Activated CD4-positive, alpha-beta T cell treated with anti-CD3 and anti-CD28 coated beads, Interleukin-2, amount 10 ng/mL, durations not matched to agents 24 days and 14 days (primary cell): ENCODE results near the gene PML. TPM values are rescaled to one million over a fixed set of nuclear protein-coding genes. Genes with fewer than 3 reads are reported as not detected.

ENCODE experiments used
- DNase-seq: peaks from one replicate; pipeline ENCODE4 v3.0.0; 2022
- H3K27ac Mint-ChIP-seq: one replicate; pipeline ENCODE4 v1.8.0; 2022; ENCODE audit warnings: mild to moderate bottlenecking, mixed read lengths
- H3K27me3 Mint-ChIP-seq: one replicate; pipeline ENCODE4 v1.8.0; 2022; ENCODE audit warnings: mixed read lengths
- H3K36me3 Mint-ChIP-seq: one replicate; pipeline ENCODE4 v1.8.0; 2022; ENCODE audit warnings: low read depth, mild to moderate bottlenecking, mixed read lengths
- H3K4me1 Mint-ChIP-seq: one replicate; pipeline ENCODE4 v1.8.0; 2021; ENCODE audit warnings: mixed read lengths
- H3K4me3 Mint-ChIP-seq: one replicate; pipeline ENCODE4 v1.8.0; 2022; ENCODE audit warnings: mild to moderate bottlenecking, moderate library complexity, mixed read lengths
- H3K9me3 Mint-ChIP-seq: one replicate; pipeline ENCODE4 v1.8.0; 2021; ENCODE audit warnings: mixed read lengths
- intact Hi-C: fragments of 100-400 bp; cut with micrococcal nuclease; formaldehyde crosslinking; loops from one replicate; pipeline ENCODE4 v1.15.1; 2023
- total RNA-seq: library from RNA; stranded (reverse); gene quantifications from 2 replicates; pipeline ENCODE4 v1.2.3, GENCODE V29; 2022

Gene PML
- total RNA-seq, result 61.3 and 64.2 TPM in 2 replicates

DNA sequence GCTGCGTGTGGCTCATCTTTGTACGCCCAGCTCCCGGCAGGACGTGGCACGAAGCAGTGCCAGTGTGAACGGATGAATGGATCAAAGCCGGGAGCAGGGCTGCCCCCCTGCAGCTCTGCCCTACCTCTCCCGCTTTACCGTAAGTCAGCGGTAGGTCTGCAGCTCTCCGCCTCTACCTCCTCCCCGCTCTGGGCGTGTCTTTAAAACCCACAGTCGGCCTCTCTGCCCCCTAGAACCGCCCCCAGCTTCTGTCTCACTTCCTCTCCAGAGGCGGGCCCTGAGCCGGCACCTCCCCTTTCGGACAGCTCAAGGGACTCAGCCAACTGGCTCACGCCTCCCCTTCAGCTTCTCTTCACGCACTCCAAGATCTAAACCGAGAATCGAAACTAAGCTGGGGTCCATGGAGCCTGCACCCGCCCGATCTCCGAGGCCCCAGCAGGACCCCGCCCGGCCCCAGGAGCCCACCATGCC, at the start of gene PML:
Gene PML (plus strand): TSS at position 304 of the 471 bp plus-strand sequence. CDS start 97 bp downstream, at position 401.
- H3K4me1 Mint-ChIP-seq, result peaks cover 58% of the 10 kb centered on the region
- H3K4me3 Mint-ChIP-seq, result peak within 1 kb of the TSS; percentile 99
- intact Hi-C loops, result loop anchor here (1.0 to 10.0 kb wide), 6 partner anchors 13 to 1880 kb away; partner anchors contain the start of genes ARID3B, ARIH1, MYO9A and SENP8
- H3K27me3 Mint-ChIP-seq, result no peaks in the 10 kb centered on the region
- peak within 1 kb of the TSS; percentile 94 for H3K27ac Mint-ChIP-seq
- H3K36me3 Mint-ChIP-seq, result peaks cover 29% of the 10 kb centered on the region
- DNase-seq, result peak; percentile 99
- H3K9me3 Mint-ChIP-seq, result no peaks in the 10 kb centered on the region

DNA sequence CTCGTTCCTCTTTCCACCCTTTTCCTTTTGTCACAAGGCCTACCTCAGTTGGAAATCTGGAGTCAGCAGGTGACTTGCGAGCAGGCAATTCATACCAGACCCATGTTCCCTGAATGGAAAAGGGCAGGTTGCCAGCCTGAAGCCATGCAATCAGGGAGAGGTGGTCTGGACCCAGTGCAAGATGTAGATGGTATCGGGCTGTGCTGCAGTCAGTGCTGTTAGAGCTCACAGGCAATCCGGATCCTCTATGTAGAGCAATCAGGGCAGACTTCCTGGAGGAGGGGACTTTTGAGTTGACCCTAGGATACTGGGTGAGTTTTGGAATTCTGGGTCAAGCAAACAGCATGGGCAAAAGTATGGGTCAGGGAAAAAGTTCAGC, 49.4 kb upstream of the PML start:
- H3K36me3 Mint-ChIP-seq, result no peaks in the 10 kb centered on the region
- no peak overlapping the region for H3K27ac Mint-ChIP-seq
- H3K4me3 Mint-ChIP-seq, result no peak overlapping the region
- peaks cover 18% of the 10 kb centered on the region for H3K4me1 Mint-ChIP-seq
- H3K9me3 Mint-ChIP-seq, result no peaks in the 10 kb centered on the region
- peaks cover 7% of the 10 kb centered on the region for H3K27me3 Mint-ChIP-seq
- intact Hi-C loops, result no loop called here
- no peak for DNase-seq

GRCh38 chr15:73946046-73946721, 48.3 kb upstream of the PML start:
- no peak for DNase-seq
- intact Hi-C loops, result no loop called here
- peaks cover 7% of the 10 kb centered on the region for H3K27me3 Mint-ChIP-seq
- no peaks in the 10 kb centered on the region for H3K9me3 Mint-ChIP-seq
- no peaks in the 10 kb centered on the region for H3K36me3 Mint-ChIP-seq
- no peak overlapping the region for H3K4me3 Mint-ChIP-seq
- H3K27ac Mint-ChIP-seq, result no peak overlapping the region
- peaks cover 19% of the 10 kb centered on the region for H3K4me1 Mint-ChIP-seq

DNA sequence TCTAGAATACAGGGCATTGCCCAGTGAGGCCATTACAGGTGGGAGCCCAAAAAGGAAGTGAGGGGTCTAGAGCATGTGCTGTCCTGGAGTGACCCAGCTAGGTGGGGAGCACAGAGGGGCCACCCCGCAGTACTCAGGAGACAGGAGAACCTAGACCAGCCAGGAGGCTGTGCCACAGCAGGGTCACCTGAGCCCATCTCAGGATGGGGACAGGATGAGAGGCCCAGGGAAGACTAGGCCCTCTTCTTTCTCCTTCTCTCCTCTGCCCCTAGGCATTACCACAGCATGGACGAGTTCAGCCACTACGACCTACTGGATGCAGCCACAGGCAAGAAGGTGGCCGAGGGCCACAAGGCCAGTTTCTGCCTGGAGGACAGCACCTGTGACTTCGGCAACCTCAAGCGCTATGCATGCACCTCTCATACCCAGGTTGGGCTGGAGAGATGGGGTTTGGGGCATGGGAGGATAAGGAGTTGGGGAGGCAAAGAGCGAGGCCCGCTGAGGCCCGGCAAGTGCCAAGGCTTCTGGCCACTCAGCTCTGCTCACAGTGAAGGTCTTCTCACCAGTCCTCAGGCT, 47.6 kb upstream of the PML start:
- Mint-ChIP-seq H3K4me1 (peaks cover 14% of the 10 kb centered on the region), H3K4me3 (no peak overlapping the region), H3K27ac (no peak overlapping the region), H3K27me3 (peaks cover 7% of the 10 kb centered on the region), H3K36me3 (no peaks in the 10 kb centered on the region), H3K9me3 (no peaks in the 10 kb centered on the region)
- intact Hi-C loops, result no loop called here
- DNase-seq, result no peak

GRCh38 chr15:73947651-73948050, 46.9 kb upstream of the PML start:
- no peaks in the 10 kb centered on the region for H3K36me3 Mint-ChIP-seq
- no peaks in the 10 kb centered on the region for H3K9me3 Mint-ChIP-seq
- H3K4me3 Mint-ChIP-seq, result no peak overlapping the region
- intact Hi-C loops, result no loop called here
- no peak overlapping the region for H3K27ac Mint-ChIP-seq
- H3K27me3 Mint-ChIP-seq, result peaks cover 7% of the 10 kb centered on the region
- peaks cover 8% of the 10 kb centered on the region for H3K4me1 Mint-ChIP-seq
- no peak for DNase-seq

DNA sequence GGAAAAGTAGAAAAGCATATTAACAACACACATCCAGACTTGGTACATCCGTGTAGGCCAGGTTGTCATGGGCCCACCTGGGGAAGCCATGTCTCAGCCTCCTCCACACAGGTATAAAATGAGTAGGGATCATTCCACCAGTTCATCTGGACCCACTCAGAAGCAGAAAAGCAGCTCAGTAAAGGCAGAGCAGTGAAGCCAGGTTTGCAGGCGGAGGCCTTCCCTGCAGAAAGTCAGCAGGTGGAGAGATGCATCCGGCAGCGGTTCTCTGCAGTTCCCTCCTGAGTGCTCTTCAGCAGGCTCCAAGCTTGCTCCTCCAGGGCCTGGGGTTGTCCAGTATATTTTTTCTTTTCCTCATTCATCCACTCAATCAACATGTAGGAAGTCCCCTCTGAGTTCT, 46.1 kb upstream of the PML start:
- Mint-ChIP-seq H3K36me3 (no peaks in the 10 kb centered on the region), H3K4me3 (no peak overlapping the region), H3K27ac (no peak overlapping the region), H3K27me3 (peaks cover 7% of the 10 kb centered on the region), H3K4me1 (peaks cover 8% of the 10 kb centered on the region), H3K9me3 (no peaks in the 10 kb centered on the region)
- intact Hi-C loops, result no loop called here
- no peak for DNase-seq

- Mint-ChIP-seq H3K9me3 (no peaks in the 10 kb centered on the region), H3K27ac (no peak overlapping the region), H3K4me3 (no peak overlapping the region), H3K36me3 (no peaks in the 10 kb centered on the region), H3K4me1 (peaks cover 8% of the 10 kb centered on the region), H3K27me3 (peaks cover 7% of the 10 kb centered on the region)
- intact Hi-C loops, result no loop called here
- no peak for DNase-seq
Observed at GRCh38 chr15:73948982-73949381, 45.5 kb upstream of the PML start.

DNA sequence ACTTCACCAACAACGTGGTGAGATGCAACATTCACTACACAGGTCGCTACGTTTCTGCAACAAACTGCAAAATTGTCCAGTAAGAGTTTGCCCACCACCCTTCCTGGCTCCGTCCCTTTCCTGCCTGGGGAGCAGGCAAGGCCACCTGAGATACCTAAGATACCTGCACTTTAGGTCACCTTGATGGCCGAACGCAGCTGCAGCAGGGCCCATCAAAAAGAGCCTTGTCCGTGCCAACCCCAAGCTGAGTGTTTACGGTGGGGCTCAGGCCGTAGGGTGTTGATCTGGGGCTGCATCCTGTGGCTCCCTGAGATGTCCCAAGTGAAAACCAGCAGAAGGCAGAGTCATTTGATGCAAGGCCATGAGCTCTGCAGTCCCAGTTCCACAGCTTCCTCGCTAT, 45.0 kb upstream of the PML start:
- DNase-seq, result no peak

GRCh38 chr15:73950479-73950830, 44.1 kb upstream of the PML start:
- Mint-ChIP-seq H3K27me3 (peaks cover 2% of the 10 kb centered on the region), H3K27ac (no peak overlapping the region), H3K4me3 (no peak overlapping the region), H3K36me3 (no peaks in the 10 kb centered on the region), H3K9me3 (no peaks in the 10 kb centered on the region), H3K4me1 (peaks cover 4% of the 10 kb centered on the region)
- intact Hi-C loops, result no loop called here
- no peak for DNase-seq

More for the DNA sequence above, 45.0 kb upstream of the PML start:
- H3K4me1 Mint-ChIP-seq, result peaks cover 8% of the 10 kb centered on the region
- H3K27ac Mint-ChIP-seq, result no peak overlapping the region
- H3K4me3 Mint-ChIP-seq, result no peak overlapping the region
- no peaks in the 10 kb centered on the region for H3K9me3 Mint-ChIP-seq
- intact Hi-C loops, result no loop called here
- no peaks in the 10 kb centered on the region for H3K36me3 Mint-ChIP-seq
- H3K27me3 Mint-ChIP-seq, result peaks cover 6% of the 10 kb centered on the region

GRCh38 chr15:73950831-73951561, 43.5 kb upstream of the PML start:
- Mint-ChIP-seq H3K9me3 (no peaks in the 10 kb centered on the region), H3K27me3 (peaks cover under 1% of the 10 kb centered on the region), H3K4me3 (peak overlapping the region; percentile 31), H3K4me1 (peaks cover 4% of the 10 kb centered on the region), H3K36me3 (no peaks in the 10 kb centered on the region), H3K27ac (peak overlapping the region; percentile 69)
- DNase-seq, result peak; percentile 93
- intact Hi-C loops, result loop anchor here (1.0 kb wide), 1 partner anchor 14 kb away; no protein-coding TSS in a partner anchor

- intact Hi-C loops, result loop anchor here (1.0 kb wide), 1 partner anchor 14 kb away; no protein-coding TSS in a partner anchor
- H3K27ac Mint-ChIP-seq, result no peak overlapping the region
Observed at GRCh38 chr15:73951601-73952000, 42.9 kb upstream of the PML start.

GRCh38 chr15:73952171-73952912, 42.2 kb upstream of the PML start:
- Mint-ChIP-seq H3K36me3 (no peaks in the 10 kb centered on the region), H3K27ac (no peak overlapping the region), H3K27me3 (no peaks in the 10 kb centered on the region), H3K4me1 (peaks cover 9% of the 10 kb centered on the region), H3K4me3 (no peak overlapping the region), H3K9me3 (no peaks in the 10 kb centered on the region)
- DNase-seq, result no peak
- intact Hi-C loops, result no loop called here

More at GRCh38 chr15:73951601-73952000, 42.9 kb upstream of the PML start:
- H3K9me3 Mint-ChIP-seq, result no peaks in the 10 kb centered on the region
- DNase-seq, result no peak
- no peak overlapping the region for H3K4me3 Mint-ChIP-seq
- no peaks in the 10 kb centered on the region for H3K27me3 Mint-ChIP-seq
- no peaks in the 10 kb centered on the region for H3K36me3 Mint-ChIP-seq
- H3K4me1 Mint-ChIP-seq, result peaks cover 2% of the 10 kb centered on the region

DNA sequence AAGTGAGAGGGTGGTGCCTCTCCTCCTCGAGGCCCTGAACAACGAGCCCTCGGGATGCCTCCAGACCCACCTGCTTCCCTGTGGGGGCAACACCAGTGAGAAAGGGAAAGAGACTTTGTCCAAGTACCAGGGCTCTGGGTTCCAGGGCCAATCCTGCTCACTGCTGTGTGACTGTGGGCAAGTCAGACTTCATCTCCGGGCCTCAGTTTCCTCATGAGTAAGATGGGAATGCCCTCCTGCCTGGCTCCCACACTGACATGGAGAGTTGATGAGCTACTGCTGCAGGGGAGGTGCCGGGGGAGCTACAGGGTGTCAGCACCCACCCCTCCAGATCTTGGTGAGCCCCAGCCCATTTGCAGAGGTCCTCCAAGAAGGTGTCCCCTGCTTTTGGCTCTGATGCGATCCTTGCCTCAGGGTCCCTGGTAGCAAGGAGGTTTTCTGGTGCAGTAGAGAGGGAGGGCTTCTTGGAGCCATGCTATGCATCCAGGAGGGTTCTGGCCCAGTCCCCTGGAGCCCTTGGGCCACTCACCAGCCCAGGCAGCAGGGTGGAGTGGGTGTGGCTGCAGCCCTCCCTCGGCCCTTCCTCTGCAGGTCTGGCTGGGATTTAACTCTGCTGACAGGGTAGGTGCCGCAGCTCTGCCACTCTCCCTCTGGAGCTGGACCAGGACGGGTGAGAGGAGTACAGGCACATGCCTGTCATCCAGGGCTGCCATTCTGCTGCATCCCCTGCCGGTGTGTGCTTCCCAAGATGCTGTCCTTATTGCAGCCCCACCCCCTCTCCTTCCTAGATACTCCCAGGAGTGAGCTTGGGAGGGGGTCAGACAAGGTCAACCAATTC, 41.4 kb upstream of the PML start:
- H3K4me1 Mint-ChIP-seq, result peaks cover 16% of the 10 kb centered on the region
- DNase-seq, result no peak
- no peaks in the 10 kb centered on the region for H3K9me3 Mint-ChIP-seq
- no peaks in the 10 kb centered on the region for H3K27me3 Mint-ChIP-seq
- H3K27ac Mint-ChIP-seq, result no peak overlapping the region
- H3K4me3 Mint-ChIP-seq, result no peak overlapping the region
- no peaks in the 10 kb centered on the region for H3K36me3 Mint-ChIP-seq
- intact Hi-C loops, result no loop called here
